Measurements from ENCODE around the gene CHCHD4.

DNA sequence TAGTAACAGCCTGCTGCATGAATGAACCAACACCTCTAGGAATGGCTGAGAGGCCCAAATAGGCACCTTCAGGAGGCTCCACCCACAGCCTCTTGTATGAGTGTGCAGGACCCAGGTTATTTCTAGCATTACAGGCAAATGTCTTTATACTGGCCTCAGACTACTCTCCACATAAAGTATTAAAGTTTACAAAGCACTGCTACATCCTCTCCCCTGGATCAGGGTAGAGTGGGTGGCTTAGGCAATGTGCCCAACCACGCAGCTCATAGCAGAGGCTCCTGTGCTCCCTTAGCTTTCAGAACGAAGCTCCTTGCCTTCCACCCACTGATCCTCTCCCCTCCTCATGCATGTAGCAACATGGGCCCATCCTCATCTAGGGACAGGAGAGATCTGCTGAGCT, 16.5 kb upstream of the CHCHD4 start:
- TF ChIP-seq CTCF (conservative IDR thresholded peaks at IDR 0.05; ENCODE audit: low read depth, low read length) (no peak), EZH2 (IDR thresholded peaks at IDR 0.05; ENCODE audit: borderline replicate concordance, low read depth, low read length, poor library complexity, severe bottlenecking) (no peak)
